Naive thymus-derived CD8-positive, alpha-beta T cell (primary cell): Measurements from ENCODE around the gene GZMH. TPM values are rescaled to one million over a fixed set of nuclear protein-coding genes. Genes with fewer than 3 reads are reported as not detected.
"Not testable (repeated sequence)": the region's sequence is repeated elsewhere in the genome, so short reads cannot be mapped to it uniquely, and the experiment has no call there.

ENCODE experiments used
- ATAC-seq, 2 donors: fragments of 150-1000 bp; cut with Tn5 transposase in 1 of 2; sonication (Bioruptor Pico), chemical (Tn5 transposase) in 1 of 2; 1 replicate in 1 of 2; 2 replicates in 1 of 2; pipeline ENCODE4 v1.10.0; 2021; ENCODE audit warnings: mild to moderate bottlenecking in 2 of 2, moderate library complexity in 2 of 2
- POLR2A ChIA-PET: fragments of 350-600 bp; sonication (Branson Sonifier 250); formaldehyde crosslinking; loops from one replicate; lab custom pipeline; 2021; ENCODE audit warnings: antibody characterized with exemption; lab: Charles Lee
- DNase-seq, 10 donors: peaks; one replicate each; pipeline versions ENCODE4 v3.0.0 to v3.0.0-alpha.2; 2020 to 2022
- H3K27ac Mint-ChIP-seq, 10 donors: one replicate each; pipeline ENCODE4 v1.8.0; 2020 to 2022; ENCODE audit warnings: mild to moderate bottlenecking in 10 of 10, mixed read lengths in 10 of 10, moderate library complexity in 4 of 10, inconsistent platforms in 1 of 10
- H3K27me3 Mint-ChIP-seq, 5 donors: one replicate each; pipeline ENCODE4 v1.8.0; 2021 to 2022; ENCODE audit warnings: mixed read lengths in 5 of 5
- H3K36me3 Mint-ChIP-seq, 3 donors: one replicate each; pipeline ENCODE4 v1.8.0; 2020 to 2022; ENCODE audit warnings: mixed read lengths in 3 of 3, mild to moderate bottlenecking in 2 of 3, inconsistent platforms in 1 of 3
- H3K4me1 Mint-ChIP-seq, 4 donors: one replicate each; pipeline ENCODE4 v1.8.0; 2021 to 2022; ENCODE audit warnings: mixed read lengths in 4 of 4
- H3K4me3 Mint-ChIP-seq, 10 donors: one replicate each; pipeline ENCODE4 v1.8.0; 2020 to 2022; ENCODE audit warnings: mild to moderate bottlenecking in 10 of 10, mixed read lengths in 10 of 10, moderate library complexity in 6 of 10, inconsistent platforms in 1 of 10
- H3K9me3 Mint-ChIP-seq, 9 donors: one replicate each; pipeline ENCODE4 v1.8.0; 2020 to 2022; ENCODE audit warnings: mixed read lengths in 9 of 9, mild to moderate bottlenecking in 3 of 9, inconsistent platforms in 1 of 9, moderate library complexity in 1 of 9
- polyA plus RNA-seq, 3 donors: library from polyadenylated mRNA; unstranded; fragments of 300-500 nt; fragmentation: Illumina TruSeq; gene quantifications; one replicate each; pipeline ENCODE4 v1.2.3, GENCODE V29; 2021
- total RNA-seq, 8 experiments: library from RNA in 2 of 8; stranded (reverse) in 2 of 8; gene quantifications; one replicate each; pipeline ENCODE4 v1.2.3 and lab custom pipeline; 2021 to 2026

Gene GZMH
- total and polyA plus RNA-seq, 5 experiments from 2014 or later: 0.65 to 452 (median 9.9) TPM; not detected in 1

DNA sequence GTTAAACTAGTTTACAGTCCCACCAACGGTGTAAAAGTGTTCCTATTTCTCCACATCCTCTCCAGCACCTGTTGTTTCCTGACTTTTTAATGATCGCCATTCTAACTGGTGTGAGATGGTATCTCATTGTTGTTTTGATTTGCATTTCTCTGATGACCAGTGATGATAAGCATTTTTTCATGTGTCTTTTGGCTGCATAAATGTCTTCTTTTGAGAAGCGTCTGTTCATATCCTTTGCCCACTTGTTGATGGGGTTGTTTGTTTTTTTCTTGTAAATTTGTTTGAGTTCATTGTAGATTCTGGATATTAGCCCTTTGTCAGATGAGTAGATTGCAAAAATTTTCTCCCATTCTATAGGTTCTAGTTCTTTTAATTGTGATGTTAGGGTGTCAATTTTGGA, 25.1 kb downstream of the GZMH start:
- peaks cover 0 to 18% (median 0%) of the 10 kb centered on the region in 3 donors for H3K36me3 Mint-ChIP-seq
- H3K27me3 Mint-ChIP-seq, H3K4me1 Mint-ChIP-seq, ATAC-seq, DNase-seq, POLR2A ChIA-PET, H3K4me3 Mint-ChIP-seq, H3K27ac Mint-ChIP-seq: not testable (repeated sequence)
- peaks cover 0 to 33% (median 16%) of the 10 kb centered on the region in 9 donors for H3K9me3 Mint-ChIP-seq

DNA sequence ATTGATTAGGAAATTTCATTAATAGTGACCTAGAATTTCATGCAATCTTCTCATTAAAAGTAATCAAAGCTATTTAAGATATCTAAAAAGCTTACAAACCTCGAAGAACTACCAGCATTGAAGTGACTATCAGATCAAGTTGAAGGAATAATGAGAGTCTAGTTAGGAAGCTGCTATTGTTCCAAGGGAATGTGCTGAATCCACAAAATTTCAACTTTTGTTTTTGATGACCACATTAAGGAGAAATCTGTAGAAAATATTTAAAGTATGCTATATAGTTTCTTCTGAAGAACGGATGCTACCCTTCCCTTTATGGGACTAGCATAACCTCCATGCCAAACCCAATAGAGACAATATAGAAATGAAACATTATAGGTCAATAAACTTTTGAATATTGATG, 30.9 kb downstream of the GZMH start:
- DNase-seq (no peak), ATAC-seq (no peak)
- peaks cover 0 to 8% (median 0%) of the 10 kb centered on the region in 5 donors for H3K27me3 Mint-ChIP-seq
- no peak overlapping the region for H3K27ac Mint-ChIP-seq
- H3K4me3 Mint-ChIP-seq: no peak overlapping the region
- POLR2A ChIA-PET: no interaction called here
- H3K9me3 Mint-ChIP-seq: no peaks in the 10 kb centered on the region
- H3K36me3 Mint-ChIP-seq: no peaks in the 10 kb centered on the region
- H3K4me1 Mint-ChIP-seq: peaks cover 0 to 4% (median 0%) of the 10 kb centered on the region in 4 donors

DNA sequence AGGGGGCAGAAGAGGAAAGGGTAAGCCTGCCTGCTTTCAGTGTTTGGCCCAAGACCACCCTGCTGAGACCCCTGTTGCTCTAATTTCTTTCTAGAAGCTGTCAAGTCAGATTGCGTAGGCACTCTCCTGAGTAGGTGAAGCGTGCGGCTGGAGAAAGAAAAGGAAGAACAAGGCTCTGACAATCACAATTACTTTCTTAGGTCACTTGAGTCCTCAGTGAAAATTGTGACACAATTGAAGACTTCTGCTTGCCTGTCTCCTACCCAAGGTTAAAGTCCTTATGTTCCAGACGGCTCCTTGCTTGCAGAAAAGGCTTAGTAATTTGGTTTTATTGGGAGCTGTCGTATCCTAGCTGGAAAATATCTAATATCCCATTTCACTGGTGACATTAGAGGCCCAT, 32.7 kb downstream of the GZMH start:
- no peaks in the 10 kb centered on the region for H3K9me3 Mint-ChIP-seq
- ATAC-seq (no peak), DNase-seq (no peak)
- H3K27ac Mint-ChIP-seq: no peak overlapping the region
- H3K27me3 Mint-ChIP-seq: peaks cover 0 to 8% (median 3%) of the 10 kb centered on the region in 5 donors
- peaks cover 0 to 4% (median 0%) of the 10 kb centered on the region in 4 donors for H3K4me1 Mint-ChIP-seq
- no peaks in the 10 kb centered on the region for H3K36me3 Mint-ChIP-seq
- H3K4me3 Mint-ChIP-seq: no peak overlapping the region
- POLR2A ChIA-PET: no interaction called here

DNA sequence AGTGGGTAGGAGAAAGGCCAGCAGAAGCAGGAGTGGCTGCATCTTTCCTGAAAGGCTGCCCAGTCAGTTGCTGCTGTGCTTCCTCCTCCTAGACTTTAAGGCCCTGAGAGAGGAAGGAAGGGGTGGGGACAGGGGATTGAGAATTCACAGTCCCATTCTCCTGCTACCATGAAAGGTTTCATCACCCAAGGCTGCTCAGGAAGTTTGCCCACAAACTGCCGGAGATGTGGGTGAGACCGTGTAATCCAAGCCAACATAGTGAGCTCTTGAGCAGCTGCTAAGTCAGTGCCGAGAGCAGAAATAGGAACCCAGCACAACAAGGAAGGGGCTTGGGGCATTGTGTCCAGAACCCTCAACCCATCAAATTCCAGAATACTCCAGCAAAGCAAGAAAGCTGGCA, 33.3 kb downstream of the GZMH start, which contains the start of gene CTSG:
Gene CTSG, minus strand, starts transcription at position 69 of the 400 bp plus-strand sequence. Its CDS starts 27 bp downstream, at position 42.
- H3K27me3 Mint-ChIP-seq: peaks cover 0 to 8% (median 3%) of the 10 kb centered on the region in 5 donors
- ATAC-seq (no peak), DNase-seq (no peak)
- POLR2A ChIA-PET: no interaction called here
- H3K36me3 Mint-ChIP-seq: no peaks in the 10 kb centered on the region
- no peak within 1 kb of the TSS for H3K4me3 Mint-ChIP-seq
- H3K4me1 Mint-ChIP-seq: peaks cover 0 to 4% (median under 1%) of the 10 kb centered on the region in 4 donors
- H3K27ac Mint-ChIP-seq: peak within 1 kb of the TSS in 2 of 10 donors; percentile 3 to 50
- H3K9me3 Mint-ChIP-seq: peaks cover 0 to 2% (median 0%) of the 10 kb centered on the region in 9 donors

DNA sequence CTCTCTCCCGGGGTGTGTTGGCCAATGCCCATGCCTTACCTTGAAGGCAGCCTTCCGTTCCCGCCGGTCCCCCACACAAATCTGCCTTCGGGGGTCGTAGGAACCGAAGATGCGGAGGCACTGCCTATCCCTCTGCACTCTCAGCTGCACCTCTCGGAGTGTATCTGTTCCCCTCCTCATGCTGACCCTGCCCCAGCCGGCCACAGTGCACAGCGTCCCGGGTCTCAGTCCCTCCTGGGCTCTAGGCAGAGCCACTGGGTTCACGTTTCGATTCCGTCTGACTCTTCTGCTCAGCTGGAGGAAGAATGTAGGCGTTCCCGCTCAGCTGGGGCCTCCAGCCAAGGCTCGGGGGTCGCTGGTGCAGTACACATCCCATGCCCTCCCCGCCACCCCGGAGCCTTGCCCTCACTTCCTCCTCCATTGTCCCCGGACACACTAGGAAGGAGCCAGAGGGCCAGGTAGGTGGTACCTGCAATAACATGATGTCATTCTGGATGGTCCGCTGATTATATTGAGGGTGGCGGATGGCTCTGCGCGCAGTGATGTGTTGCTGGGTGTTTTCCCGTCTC, 35.2 kb downstream of the GZMH start:
- Mint-ChIP-seq H3K36me3 (peaks cover 0 to 8% (median 0%) of the 10 kb centered on the region in 3 donors), H3K4me1 (peaks cover 0 to 4% (median under 1%) of the 10 kb centered on the region in 4 donors), H3K4me3 (no peak overlapping the region), H3K27ac (no peak overlapping the region), H3K27me3 (peaks cover 0 to 8% (median 3%) of the 10 kb centered on the region in 5 donors), H3K9me3 (peaks cover 0 to 13% (median 6%) of the 10 kb centered on the region in 9 donors)
- no peak for ATAC-seq
- no peak for DNase-seq
- POLR2A ChIA-PET: no interaction called here

DNA sequence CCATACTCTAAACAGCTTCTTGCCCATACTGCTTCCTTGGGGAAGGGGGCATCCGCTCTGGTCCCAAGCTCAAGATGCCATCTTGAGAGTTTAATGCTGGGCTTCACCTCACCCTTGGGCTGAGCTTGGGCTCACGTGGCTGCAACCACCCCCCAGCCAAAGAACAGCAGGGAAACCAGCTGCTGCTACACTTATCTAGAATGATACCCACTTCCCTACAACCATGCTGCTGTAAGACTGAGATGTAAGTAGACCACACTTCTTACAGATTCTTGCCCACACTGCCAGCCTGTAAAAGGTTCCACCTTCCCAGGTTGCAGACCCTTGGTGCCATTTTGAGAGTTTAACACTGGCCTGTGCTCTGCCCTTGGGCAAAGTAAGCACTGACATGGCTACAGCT, 43.2 kb downstream of the GZMH start:
- POLR2A ChIA-PET: no interaction called here
- no peak overlapping the region for H3K27ac Mint-ChIP-seq
- peaks cover 0 to 15% (median 9%) of the 10 kb centered on the region in 5 donors for H3K27me3 Mint-ChIP-seq
- H3K36me3 Mint-ChIP-seq: peaks cover 2 to 40% (median 21%) of the 10 kb centered on the region in 3 donors
- H3K4me3 Mint-ChIP-seq: no peak overlapping the region
- no peak for ATAC-seq
- no peak for DNase-seq
- peaks cover 0 to 2% (median 0%) of the 10 kb centered on the region in 4 donors for H3K4me1 Mint-ChIP-seq
- peaks cover 13 to 71% (median 44%) of the 10 kb centered on the region in 9 donors for H3K9me3 Mint-ChIP-seq

DNA sequence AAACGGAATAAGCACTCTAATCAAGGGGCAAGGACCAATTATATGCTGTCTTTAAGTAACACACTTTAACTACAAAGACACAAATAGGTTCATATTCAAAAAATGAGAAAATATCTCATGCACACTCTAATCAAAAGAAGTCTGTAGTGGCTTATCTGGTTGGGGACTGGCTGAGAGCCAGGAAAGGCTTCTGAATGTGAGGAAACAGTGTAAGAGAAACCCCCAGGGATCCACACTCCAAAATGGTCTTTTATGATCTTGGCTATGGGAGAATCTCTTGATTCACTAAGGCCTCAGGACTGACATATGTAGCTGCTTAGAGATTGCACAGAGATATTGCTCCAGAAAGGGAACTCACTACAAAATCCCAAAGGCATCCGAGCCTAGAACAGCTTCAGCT, 43.7 kb downstream of the GZMH start:
- POLR2A ChIA-PET: no interaction called here
- Mint-ChIP-seq H3K27ac (peak overlapping the region in 1 of 10 donors; percentile 59), H3K4me1 (no peaks in the 10 kb centered on the region), H3K9me3 (peaks cover 13 to 72% (median 44%) of the 10 kb centered on the region in 9 donors), H3K27me3 (peaks cover 0 to 17% (median 11%) of the 10 kb centered on the region in 5 donors), H3K36me3 (peaks cover 2 to 40% (median 21%) of the 10 kb centered on the region in 3 donors), H3K4me3 (no peak overlapping the region)
- ATAC-seq (no peak), DNase-seq (no peak)

DNA sequence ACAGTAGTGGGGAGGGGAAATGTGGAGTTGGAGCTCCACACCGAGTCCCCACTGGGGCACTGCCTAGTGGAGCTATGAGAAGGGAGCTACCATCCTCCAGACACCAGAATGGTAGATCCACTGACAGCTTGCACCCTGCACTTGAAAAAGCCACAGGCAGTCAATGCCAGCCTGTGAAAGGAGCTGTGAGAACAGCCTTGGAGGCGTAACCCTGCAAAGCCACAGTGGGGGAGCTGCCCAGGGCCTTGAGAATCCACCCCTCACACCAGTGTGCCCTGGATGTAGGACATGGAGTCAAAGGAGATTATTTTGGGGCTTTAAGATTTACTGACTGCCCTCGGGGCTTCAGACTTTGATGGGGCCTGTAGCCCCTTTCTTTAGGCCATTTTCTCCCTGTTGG, 46.0 kb downstream of the GZMH start:
- Mint-ChIP-seq H3K27ac (no peak overlapping the region), H3K27me3 (peaks cover 0 to 28% (median 11%) of the 10 kb centered on the region in 5 donors), H3K36me3 (peaks cover 2 to 32% (median 21%) of the 10 kb centered on the region in 3 donors), H3K4me1 (no peaks in the 10 kb centered on the region), H3K4me3 (no peak overlapping the region), H3K9me3 (peaks cover 11 to 54% (median 37%) of the 10 kb centered on the region in 9 donors)
- DNase-seq (no peak), ATAC-seq (no peak)
- POLR2A ChIA-PET: no interaction called here

DNA sequence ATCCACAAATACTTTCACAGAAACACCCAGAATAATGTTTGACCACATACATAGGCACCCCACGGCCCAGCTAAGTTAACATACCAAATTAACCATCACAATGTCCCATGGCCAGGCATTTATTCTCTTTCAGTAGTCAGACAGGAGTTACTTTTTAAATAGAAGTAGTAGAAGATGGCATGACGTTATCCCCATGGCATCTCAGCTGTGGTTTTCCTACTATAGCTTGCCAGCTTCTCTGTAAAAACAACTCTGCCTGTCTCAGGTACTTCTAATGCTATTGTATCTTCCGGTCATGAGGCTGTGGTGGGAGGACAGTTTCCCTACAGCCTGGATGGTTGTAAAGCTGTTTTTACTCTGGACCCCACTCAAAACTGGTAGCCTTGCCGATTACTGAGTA, 52.7 kb downstream of the GZMH start:
- Mint-ChIP-seq H3K9me3 (peaks cover 0 to 25% (median 9%) of the 10 kb centered on the region in 9 donors), H3K27me3 (peaks cover 0 to 14% (median 12%) of the 10 kb centered on the region in 5 donors), H3K36me3 (peaks cover 2 to 21% (median 2%) of the 10 kb centered on the region in 3 donors), H3K27ac (no peak overlapping the region), H3K4me3 (no peak overlapping the region), H3K4me1 (no peaks in the 10 kb centered on the region)
- ATAC-seq: no peak
- no peak for DNase-seq
- POLR2A ChIA-PET: no interaction called here

Other genes starting within 250 kb of the GZMH start
- gene NFATC4, start 241.5 kb downstream of the GZMH start, total RNA-seq: not detected
- not detected for gene NFATC4, start 241.5 kb downstream of the GZMH start, polyA plus RNA-seq
- gene NYNRIN, start 210.7 kb downstream of the GZMH start, total RNA-seq: under 1 TPM; 0.29 to 0.36 TPM
- under 1 TPM in 1 of 3 donors, not detected in 2; 0.13 TPM for gene NYNRIN, start 210.7 kb downstream of the GZMH start, polyA plus RNA-seq
- 1 to 10 TPM; 3.9 to 4.8 TPM for gene CBLN3, start 180.0 kb downstream of the GZMH start, total RNA-seq
- gene CBLN3, start 180.0 kb downstream of the GZMH start, polyA plus RNA-seq: under 1 TPM in 1 of 3 donors, not detected in 2; 0.23 TPM
- 100 to 1,000 TPM; 142 to 150 TPM for gene KHNYN, start 179.7 kb downstream of the GZMH start, total RNA-seq
- 10 to 100 TPM in 2 of 3 donors, 1 to 10 TPM in 1; 9.1 to 16.9 (median 10.6) TPM for gene KHNYN, start 179.7 kb downstream of the GZMH start, polyA plus RNA-seq
- 100 to 1,000 TPM; 140 to 145 TPM for gene SDR39U1, start 166.9 kb downstream of the GZMH start, total RNA-seq
- gene SDR39U1, start 166.9 kb downstream of the GZMH start, polyA plus RNA-seq: 10 to 100 TPM; 70.3 to 90.8 (median 89.5) TPM
- not detected for gene CMA1, start 101.4 kb downstream of the GZMH start, total RNA-seq
- gene CMA1, start 101.4 kb downstream of the GZMH start, polyA plus RNA-seq: not detected
- not detected for gene CTSG, start 33.4 kb downstream of the GZMH start, total RNA-seq
- not detected for gene CTSG, start 33.4 kb downstream of the GZMH start, polyA plus RNA-seq
- under 1 TPM; 0.41 to 0.49 TPM for gene GZMB, start 24.5 kb upstream of the GZMH start, total RNA-seq
- 100 to 1,000 TPM in 1 of 3 donors, 1 to 10 TPM in 2; 2.8 to 161 (median 3.3) TPM for gene GZMB, start 24.5 kb upstream of the GZMH start, polyA plus RNA-seq